ENCODE results near the gene ZNF614. TPM values are rescaled to one million over a fixed set of nuclear protein-coding genes. Genes with fewer than 3 reads are reported as not detected.

The ZNF614 gene
- total RNA-seq, 1 donor from 2014 or later: 7.1 TPM

DNA sequence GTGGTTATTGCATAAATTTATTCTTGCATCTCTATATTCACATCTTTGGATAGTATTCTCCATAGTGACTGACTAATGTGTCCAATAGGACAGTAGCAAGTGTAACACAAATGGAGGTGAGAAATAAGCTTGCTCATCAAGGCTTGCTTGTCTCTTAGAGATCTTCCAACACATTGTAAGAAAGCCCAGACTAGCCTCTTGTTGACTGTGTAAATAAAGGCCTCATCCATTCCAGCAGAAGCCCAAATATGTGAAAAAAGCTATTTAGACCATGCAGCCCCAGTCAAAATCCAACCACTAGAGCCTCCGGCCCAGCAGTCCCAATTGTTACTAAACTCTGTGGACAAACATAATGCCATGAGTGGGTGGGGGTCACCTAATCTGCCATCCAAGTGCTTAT lies 17.5 kb downstream of the ZNF614 start:
- no peak for DNase-seq
- H3K4me1 Mint-ChIP-seq (ENCODE audit: low read depth, unreplicated experiment): peaks cover 3% of the 10 kb centered on the region
- no peak overlapping the region for H3K4me3 Mint-ChIP-seq (ENCODE audit: unreplicated experiment)
- H3K27ac Mint-ChIP-seq (ENCODE audit: unreplicated experiment): no peak overlapping the region
- peaks cover 27% of the 10 kb centered on the region for H3K36me3 Mint-ChIP-seq (ENCODE audit: unreplicated experiment)
- TF ChIP-seq, protein P1, sequence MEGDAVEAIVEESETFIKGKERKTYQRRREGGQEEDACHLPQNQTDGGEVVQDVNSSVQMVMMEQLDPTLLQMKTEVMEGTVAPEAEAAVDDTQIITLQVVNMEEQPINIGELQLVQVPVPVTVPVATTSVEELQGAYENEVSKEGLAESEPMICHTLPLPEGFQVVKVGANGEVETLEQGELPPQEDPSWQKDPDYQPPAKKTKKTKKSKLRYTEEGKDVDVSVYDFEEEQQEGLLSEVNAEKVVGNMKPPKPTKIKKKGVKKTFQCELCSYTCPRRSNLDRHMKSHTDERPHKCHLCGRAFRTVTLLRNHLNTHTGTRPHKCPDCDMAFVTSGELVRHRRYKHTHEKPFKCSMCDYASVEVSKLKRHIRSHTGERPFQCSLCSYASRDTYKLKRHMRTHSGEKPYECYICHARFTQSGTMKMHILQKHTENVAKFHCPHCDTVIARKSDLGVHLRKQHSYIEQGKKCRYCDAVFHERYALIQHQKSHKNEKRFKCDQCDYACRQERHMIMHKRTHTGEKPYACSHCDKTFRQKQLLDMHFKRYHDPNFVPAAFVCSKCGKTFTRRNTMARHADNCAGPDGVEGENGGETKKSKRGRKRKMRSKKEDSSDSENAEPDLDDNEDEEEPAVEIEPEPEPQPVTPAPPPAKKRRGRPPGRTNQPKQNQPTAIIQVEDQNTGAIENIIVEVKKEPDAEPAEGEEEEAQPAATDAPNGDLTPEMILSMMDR (IDR thresholded peaks at IDR 0.05; ENCODE audit: partially characterized antibody, unreplicated experiment): no peak
- peaks cover 11% of the 10 kb centered on the region for H3K27me3 Mint-ChIP-seq (ENCODE audit: unreplicated experiment)
- H3K9me3 Mint-ChIP-seq (ENCODE audit: unreplicated experiment): peaks cover 16% of the 10 kb centered on the region

DNA sequence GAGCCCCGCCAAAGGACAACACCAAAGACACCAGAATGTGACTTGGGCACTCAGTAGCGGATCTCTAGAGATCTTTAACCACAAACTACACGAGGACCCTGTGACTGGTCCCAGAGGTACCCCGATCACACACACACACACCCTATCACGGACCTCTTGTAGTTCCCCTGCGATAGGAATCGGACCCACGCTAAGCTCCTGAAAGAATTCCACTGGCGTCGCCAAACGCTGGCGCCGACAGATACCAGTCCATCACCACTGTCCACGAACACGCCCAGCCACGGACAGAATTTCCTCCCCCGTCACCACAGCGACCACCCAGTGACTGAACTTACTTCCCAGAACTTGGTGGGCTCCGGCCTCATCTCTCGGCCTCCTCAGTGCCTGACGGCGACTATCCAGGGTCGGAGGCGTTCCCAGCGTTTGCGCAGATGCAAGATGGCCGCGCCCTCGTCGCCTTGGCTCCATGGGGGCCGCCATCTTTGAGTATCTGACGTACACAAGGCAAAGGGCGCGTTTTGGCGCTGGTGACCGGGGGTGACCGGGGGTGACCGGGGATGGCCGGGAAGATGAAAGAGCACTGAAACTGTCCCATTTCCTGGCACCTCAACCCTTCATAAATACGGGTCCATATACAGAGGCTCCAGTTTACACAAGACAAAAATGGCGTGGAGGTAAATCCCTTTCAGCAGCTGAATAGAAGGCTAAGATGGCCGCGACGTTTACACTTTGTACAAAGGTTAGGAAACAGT lies 20.2 kb downstream of the ZNF614 start, which contains the start of gene ZNF615:
Gene ZNF615, minus strand, starts transcription at position 406 of the 752 bp plus-strand sequence. CDS start 4,500 bp downstream, outside the sequence.
- H3K27me3 Mint-ChIP-seq (ENCODE audit: unreplicated experiment): peaks cover 11% of the 10 kb centered on the region
- H3K4me3 Mint-ChIP-seq (ENCODE audit: unreplicated experiment): peak within 1 kb of the TSS; percentile 99
- H3K4me1 Mint-ChIP-seq (ENCODE audit: low read depth, unreplicated experiment): peaks cover 3% of the 10 kb centered on the region
- H3K9me3 Mint-ChIP-seq (ENCODE audit: unreplicated experiment): peaks cover 16% of the 10 kb centered on the region
- TF ChIP-seq, protein P1 (IDR thresholded peaks at IDR 0.05; ENCODE audit: partially characterized antibody, unreplicated experiment): no peak
- H3K36me3 Mint-ChIP-seq (ENCODE audit: unreplicated experiment): peaks cover 26% of the 10 kb centered on the region
- H3K27ac Mint-ChIP-seq (ENCODE audit: unreplicated experiment): peak within 1 kb of the TSS; percentile 96
- DNase-seq: peak; percentile 93

DNA sequence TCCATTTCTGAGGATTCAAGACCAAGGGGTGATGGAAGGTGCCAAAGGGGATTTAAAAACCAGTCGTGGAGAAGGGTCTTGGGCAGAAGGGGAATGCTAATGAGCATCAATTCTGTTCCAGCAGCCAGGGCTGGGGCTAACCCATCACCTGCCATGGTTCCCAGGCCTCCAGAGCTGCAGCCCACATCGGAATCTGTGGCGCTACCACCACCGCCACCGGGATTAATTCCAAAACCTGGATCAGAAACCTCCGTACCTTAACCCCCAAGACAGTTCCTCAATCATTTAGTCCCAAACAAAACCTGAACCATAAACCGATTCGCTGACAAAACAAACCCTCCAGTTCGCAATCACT lies 20.8 kb downstream of the ZNF614 start:
- Mint-ChIP-seq H3K4me3 (ENCODE audit: unreplicated experiment) (peak overlapping the region; percentile 99), H3K9me3 (ENCODE audit: unreplicated experiment) (peaks cover 16% of the 10 kb centered on the region), H3K36me3 (ENCODE audit: unreplicated experiment) (peaks cover 23% of the 10 kb centered on the region), H3K27me3 (ENCODE audit: unreplicated experiment) (peaks cover 11% of the 10 kb centered on the region), H3K27ac (ENCODE audit: unreplicated experiment) (peak overlapping the region; percentile 96), H3K4me1 (ENCODE audit: low read depth, unreplicated experiment) (peaks cover 3% of the 10 kb centered on the region)
- TF ChIP-seq, protein P1 (IDR thresholded peaks at IDR 0.05; ENCODE audit: partially characterized antibody, unreplicated experiment): no peak
- peak; percentile 41 for DNase-seq

DNA sequence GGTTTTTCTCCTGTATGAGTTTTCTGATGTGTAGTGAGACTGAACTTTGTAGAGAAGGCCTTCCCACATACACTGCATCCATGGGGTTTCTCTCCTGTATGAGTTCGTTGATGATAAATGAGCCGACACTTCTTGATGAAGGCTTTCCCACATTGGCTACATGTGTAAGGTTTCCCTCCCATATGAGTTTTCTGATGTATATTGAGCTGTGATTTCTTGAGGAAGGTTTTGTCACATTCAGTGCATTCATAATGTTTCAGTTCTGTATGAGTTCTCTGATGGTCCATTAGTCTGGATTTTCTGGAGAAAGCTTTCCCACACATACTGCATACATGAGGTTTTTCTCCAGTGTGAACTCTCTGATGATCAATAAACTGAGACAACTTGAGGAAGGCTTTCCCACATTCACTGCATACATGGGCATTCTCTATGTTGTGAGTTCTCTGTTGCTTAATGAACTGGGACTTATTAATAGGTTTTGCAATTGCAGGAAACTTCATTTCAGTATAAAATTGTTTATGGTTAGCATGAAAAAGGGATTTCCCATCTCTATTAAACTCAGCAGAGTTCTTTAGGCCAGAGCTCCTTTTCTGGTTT lies 34.0 kb downstream of the ZNF614 start:
- peaks cover 66% of the 10 kb centered on the region for H3K36me3 Mint-ChIP-seq (ENCODE audit: unreplicated experiment)
- TF ChIP-seq, protein P1 (IDR thresholded peaks at IDR 0.05; ENCODE audit: partially characterized antibody, unreplicated experiment): no peak
- H3K9me3 Mint-ChIP-seq (ENCODE audit: unreplicated experiment): peaks cover 31% of the 10 kb centered on the region
- peaks cover 4% of the 10 kb centered on the region for H3K27me3 Mint-ChIP-seq (ENCODE audit: unreplicated experiment)
- no peak for DNase-seq
- no peak overlapping the region for H3K27ac Mint-ChIP-seq (ENCODE audit: unreplicated experiment)
- no peaks in the 10 kb centered on the region for H3K4me1 Mint-ChIP-seq (ENCODE audit: low read depth, unreplicated experiment)
- H3K4me3 Mint-ChIP-seq (ENCODE audit: unreplicated experiment): no peak overlapping the region

DNA sequence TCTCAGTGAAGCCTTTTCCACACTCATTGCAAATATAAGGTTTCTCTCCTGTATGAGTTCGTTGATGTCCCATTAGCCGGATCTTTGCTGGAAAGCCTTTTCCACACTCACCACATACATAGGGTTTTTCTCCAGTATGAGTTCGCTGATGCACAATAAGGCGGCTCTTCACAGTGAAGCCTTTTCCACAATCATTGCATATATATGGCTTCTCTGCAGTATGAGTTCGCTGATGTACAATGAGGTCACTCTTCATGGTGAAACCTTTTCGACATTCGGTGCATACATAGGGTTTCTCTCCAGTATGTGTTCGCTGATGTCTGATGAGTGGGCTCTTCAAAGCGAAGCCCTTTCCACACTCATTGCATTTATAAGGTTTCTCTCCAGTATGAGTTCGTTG lies 34.8 kb downstream of the ZNF614 start:
- Mint-ChIP-seq H3K27me3 (ENCODE audit: unreplicated experiment) (peaks cover 4% of the 10 kb centered on the region), H3K36me3 (ENCODE audit: unreplicated experiment) (peaks cover 63% of the 10 kb centered on the region), H3K9me3 (ENCODE audit: unreplicated experiment) (peaks cover 32% of the 10 kb centered on the region), H3K27ac (ENCODE audit: unreplicated experiment) (no peak overlapping the region), H3K4me3 (ENCODE audit: unreplicated experiment) (no peak overlapping the region), H3K4me1 (ENCODE audit: low read depth, unreplicated experiment) (no peaks in the 10 kb centered on the region)
- TF ChIP-seq, protein P1 (IDR thresholded peaks at IDR 0.05; ENCODE audit: partially characterized antibody, unreplicated experiment): no peak
- no peak for DNase-seq

Measured in glutamatergic neuron (in vitro differentiated cells).